CD8-positive, alpha-beta memory T cell (primary cell): Measurements from ENCODE around the gene MSANTD2. TPM values are rescaled to one million over a fixed set of nuclear protein-coding genes. Genes with fewer than 3 reads are reported as not detected.

Experiments used
- CTCF ChIA-PET: fragments of 350-600 bp; sonication (Branson Sonifier 250); formaldehyde crosslinking; loops from one replicate; lab custom pipeline; 2021; ENCODE audit warnings: antibody characterized with exemption; lab: Charles Lee
- POLR2A ChIA-PET: fragments of 350-600 bp; sonication (Branson Sonifier 250); formaldehyde crosslinking; loops from one replicate; lab custom pipeline; 2021; ENCODE audit warnings: antibody characterized with exemption; lab: Charles Lee
- DNase-seq, 5 donors: peaks; one replicate each; pipeline versions ENCODE4 v3.0.0 to v3.0.0-alpha.2; 2020 to 2022; ENCODE audit warnings: mixed read lengths in 1 of 5
- H3K27ac ChIP-seq: one replicate; pipeline ENCODE4 v1.7.0; 2013; ENCODE audit warnings: low read depth, mild to moderate bottlenecking, low read length, moderate library complexity
- H3K27me3 ChIP-seq: 2 replicates; pipeline ENCODE4 v1.7.0; 2013; ENCODE audit warnings: low read length, mild to moderate bottlenecking; ENCODE audit not compliant: insufficient read depth, poor library complexity, severe bottlenecking
- H3K36me3 ChIP-seq: 2 replicates; pipeline ENCODE4 v1.7.0; 2013; ENCODE audit warnings: mild to moderate bottlenecking, low read length, moderate library complexity; ENCODE audit not compliant: insufficient read depth
- H3K4me1 ChIP-seq: 2 replicates; pipeline ENCODE4 v1.7.0; 2013; ENCODE audit warnings: mild to moderate bottlenecking, low read length, moderate library complexity; ENCODE audit not compliant: insufficient read depth
- H3K4me3 ChIP-seq: 2 replicates; pipeline ENCODE4 v1.7.0; 2013; ENCODE audit warnings: mild to moderate bottlenecking, low read length
- H3K9me3 ChIP-seq: 2 replicates; pipeline ENCODE4 v1.7.0; 2013; ENCODE audit warnings: mild to moderate bottlenecking, low read length
- H3K27ac Mint-ChIP-seq, 8 donors: one replicate each; pipeline ENCODE4 v1.8.0; 2020 to 2021; ENCODE audit warnings: mixed read lengths in 8 of 8, mild to moderate bottlenecking in 6 of 8, inconsistent platforms in 3 of 8, moderate library complexity in 3 of 8
- H3K27me3 Mint-ChIP-seq, 2 donors: one replicate each; pipeline ENCODE4 v1.8.0; 2020 to 2021; ENCODE audit warnings: mixed read lengths in 2 of 2, mild to moderate bottlenecking in 1 of 2, moderate library complexity in 1 of 2
- H3K36me3 Mint-ChIP-seq, 3 donors: one replicate each; pipeline ENCODE4 v1.8.0; 2020 to 2021; ENCODE audit warnings: mixed read lengths in 3 of 3, inconsistent platforms in 1 of 3, mild to moderate bottlenecking in 1 of 3
- H3K4me1 Mint-ChIP-seq, 3 donors: one replicate each; pipeline ENCODE4 v1.8.0; 2020 to 2021; ENCODE audit warnings: mixed read lengths in 3 of 3, inconsistent platforms in 1 of 3, mild to moderate bottlenecking in 1 of 3
- H3K4me3 Mint-ChIP-seq, 7 donors: one replicate each; pipeline ENCODE4 v1.8.0; 2020 to 2021; ENCODE audit warnings: mixed read lengths in 7 of 7, mild to moderate bottlenecking in 6 of 7, moderate library complexity in 4 of 7, inconsistent platforms in 2 of 7
- H3K9me3 Mint-ChIP-seq, 5 donors: one replicate each; pipeline ENCODE4 v1.8.0; 2020 to 2022; ENCODE audit warnings: mixed read lengths in 5 of 5, mild to moderate bottlenecking in 3 of 5, moderate library complexity in 2 of 5, inconsistent platforms in 1 of 5
- polyA plus RNA-seq: library from polyadenylated mRNA; unstranded; fragments of 300-500 nt; fragmentation: Illumina TruSeq; gene quantifications from one replicate; pipeline ENCODE4 v1.2.3, GENCODE V29; 2021
- total RNA-seq, 2 experiments: library from RNA; stranded (reverse); gene quantifications; one replicate each; pipeline ENCODE4 v1.2.3, GENCODE V29; 2021

Gene MSANTD2
- total and polyA plus RNA-seq, 3 experiments from 2014 or later, result 4.4 to 13.2 (median 12.3) TPM

- Mint-ChIP-seq H3K36me3 (no peaks in the 10 kb centered on the region), H3K27me3 (peaks cover 42 to 54% of the 10 kb centered on the region in 2 donors), H3K9me3 (no peaks in the 10 kb centered on the region), H3K4me1 (peaks cover 9 to 26% (median 10%) of the 10 kb centered on the region in 3 donors), H3K27ac (peak overlapping the region in 1 of 8 donors; percentile 31), H3K4me3 (no peak overlapping the region)
- Histone ChIP-seq H3K9me3 (no peaks in the 10 kb centered on the region), H3K4me1 (peaks cover 22% of the 10 kb centered on the region), H3K27me3 (peaks cover 36% of the 10 kb centered on the region), H3K27ac (no peak overlapping the region), H3K36me3 (no peaks in the 10 kb centered on the region), H3K4me3 (no peak overlapping the region)
- POLR2A ChIA-PET, result no interaction called here
- CTCF ChIA-PET, result interaction anchor here (1.5 to 2.1 kb wide), 2 partner anchors 10 to 87 kb away, joined by 6 to 11 read pairs; no protein-coding TSS in a partner anchor
- DNase-seq, result no peak
Observed at GRCh38 chr11:124756033-124756752, 44.0 kb downstream of the MSANTD2 start.

- Mint-ChIP-seq H3K27me3 (peaks cover 37 to 43% of the 10 kb centered on the region in 2 donors), H3K27ac (no peak overlapping the region), H3K4me1 (peaks cover 9 to 15% (median 9%) of the 10 kb centered on the region in 3 donors), H3K4me3 (peak overlapping the region in 1 of 7 donors; percentile 2), H3K36me3 (no peaks in the 10 kb centered on the region), H3K9me3 (no peaks in the 10 kb centered on the region)
- ChIA-PET CTCF (interaction anchor here (0.7 to 3.5 kb wide), 4 partner anchors 8 to 81 kb away, joined by 3 to 26 read pairs (median 7); partner anchors contain the start of genes ESAM and SPA17), POLR2A (interaction anchor here (0.7 kb wide), 1 partner anchor 82 kb away, joined by 4 read pairs; no protein-coding TSS in a partner anchor)
- Histone ChIP-seq H3K36me3 (no peaks in the 10 kb centered on the region), H3K9me3 (no peaks in the 10 kb centered on the region), H3K27ac (no peak overlapping the region), H3K4me1 (peaks cover 17% of the 10 kb centered on the region), H3K4me3 (no peak overlapping the region), H3K27me3 (peaks cover 22% of the 10 kb centered on the region)
- no peak for DNase-seq
Observed at GRCh38 chr11:124754710-124755109, 45.5 kb downstream of the MSANTD2 start.

GRCh38 chr11:124754309-124754708, 45.9 kb downstream of the MSANTD2 start:
- peaks cover 18% of the 10 kb centered on the region for H3K27me3 ChIP-seq
- H3K4me1 Mint-ChIP-seq, result peaks cover 8 to 11% (median 9%) of the 10 kb centered on the region in 3 donors
- POLR2A ChIA-PET, result interaction anchor here (0.7 kb wide), 1 partner anchor 81 kb away, joined by 4 read pairs; no protein-coding TSS in a partner anchor

DNA sequence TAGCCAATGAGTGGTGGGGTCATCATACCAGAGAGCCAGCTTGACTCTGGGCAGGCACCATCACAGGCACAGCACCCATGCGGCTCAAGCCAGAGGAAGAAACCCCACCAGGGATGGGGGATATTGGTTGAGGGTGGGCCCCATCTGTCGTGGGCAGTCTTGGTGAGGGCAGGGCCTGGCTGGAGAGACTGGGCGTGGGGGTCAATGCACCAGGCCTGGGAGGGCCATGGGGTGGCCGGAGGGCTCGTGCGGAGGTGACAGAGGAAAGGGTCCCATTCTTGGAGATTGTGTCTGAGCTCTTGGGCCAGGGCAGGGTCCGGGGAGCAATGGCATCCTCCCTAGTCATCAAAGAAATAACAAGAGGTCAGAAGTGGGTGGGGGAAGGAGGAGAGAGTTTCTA, 46.6 kb downstream of the MSANTD2 start:
- no peaks in the 10 kb centered on the region for H3K9me3 ChIP-seq
- H3K27ac ChIP-seq, result no peak overlapping the region
- peaks cover 12% of the 10 kb centered on the region for H3K27me3 ChIP-seq
- Mint-ChIP-seq H3K27ac (no peak overlapping the region), H3K4me1 (peaks cover 5 to 6% (median 6%) of the 10 kb centered on the region in 3 donors), H3K36me3 (no peaks in the 10 kb centered on the region), H3K4me3 (no peak overlapping the region), H3K27me3 (peaks cover 33% of the 10 kb centered on the region in 2 donors), H3K9me3 (no peaks in the 10 kb centered on the region)
- H3K4me1 ChIP-seq, result peaks cover 6% of the 10 kb centered on the region
- H3K4me3 ChIP-seq, result no peak overlapping the region
- no peaks in the 10 kb centered on the region for H3K36me3 ChIP-seq
- no peak for DNase-seq
- POLR2A ChIA-PET, result no interaction called here
- CTCF ChIA-PET, result interaction anchor here (1.3 to 3.5 kb wide), 2 partner anchors 10 to 14 kb away, joined by 3 to 26 read pairs; partner anchors contain the start of genes ESAM and NRGN

More at GRCh38 chr11:124754309-124754708, 45.9 kb downstream of the MSANTD2 start:
- Mint-ChIP-seq H3K36me3 (no peaks in the 10 kb centered on the region), H3K4me3 (peak overlapping the region in 1 of 7 donors; percentile 8), H3K27me3 (peaks cover 35 to 40% of the 10 kb centered on the region in 2 donors), H3K27ac (no peak overlapping the region), H3K9me3 (no peaks in the 10 kb centered on the region)
- Histone ChIP-seq H3K4me1 (peaks cover 13% of the 10 kb centered on the region), H3K36me3 (no peaks in the 10 kb centered on the region), H3K4me3 (no peak overlapping the region), H3K27ac (no peak overlapping the region), H3K9me3 (no peaks in the 10 kb centered on the region)
- no peak for DNase-seq
- CTCF ChIA-PET, result interaction anchor here (0.7 to 3.5 kb wide), 4 partner anchors 8 to 80 kb away, joined by 3 to 26 read pairs (median 7); partner anchors contain the start of genes ESAM and SPA17

- Mint-ChIP-seq H3K9me3 (no peaks in the 10 kb centered on the region), H3K27me3 (peaks cover 29% of the 10 kb centered on the region in 2 donors), H3K27ac (no peak overlapping the region), H3K4me1 (peaks cover under 1 to 2% (median 1%) of the 10 kb centered on the region in 3 donors), H3K4me3 (no peak overlapping the region), H3K36me3 (no peaks in the 10 kb centered on the region)
- no peak overlapping the region for H3K4me3 ChIP-seq
- no peaks in the 10 kb centered on the region for H3K36me3 ChIP-seq
- CTCF ChIA-PET, result interaction anchor here (0.5 to 3.5 kb wide), 5 partner anchors 10 to 84 kb away, joined by 3 to 26 read pairs (median 4); partner anchors contain the start of genes ESAM, NRGN, SIAE and SPA17
- H3K9me3 ChIP-seq, result no peaks in the 10 kb centered on the region
- H3K4me1 ChIP-seq, result peaks cover 2% of the 10 kb centered on the region
- no peak overlapping the region for H3K27ac ChIP-seq
- no peak for DNase-seq
- H3K27me3 ChIP-seq, result peaks cover 7% of the 10 kb centered on the region
- POLR2A ChIA-PET, result no interaction called here
Observed at GRCh38 chr11:124753205-124753604, 47.0 kb downstream of the MSANTD2 start.

DNA sequence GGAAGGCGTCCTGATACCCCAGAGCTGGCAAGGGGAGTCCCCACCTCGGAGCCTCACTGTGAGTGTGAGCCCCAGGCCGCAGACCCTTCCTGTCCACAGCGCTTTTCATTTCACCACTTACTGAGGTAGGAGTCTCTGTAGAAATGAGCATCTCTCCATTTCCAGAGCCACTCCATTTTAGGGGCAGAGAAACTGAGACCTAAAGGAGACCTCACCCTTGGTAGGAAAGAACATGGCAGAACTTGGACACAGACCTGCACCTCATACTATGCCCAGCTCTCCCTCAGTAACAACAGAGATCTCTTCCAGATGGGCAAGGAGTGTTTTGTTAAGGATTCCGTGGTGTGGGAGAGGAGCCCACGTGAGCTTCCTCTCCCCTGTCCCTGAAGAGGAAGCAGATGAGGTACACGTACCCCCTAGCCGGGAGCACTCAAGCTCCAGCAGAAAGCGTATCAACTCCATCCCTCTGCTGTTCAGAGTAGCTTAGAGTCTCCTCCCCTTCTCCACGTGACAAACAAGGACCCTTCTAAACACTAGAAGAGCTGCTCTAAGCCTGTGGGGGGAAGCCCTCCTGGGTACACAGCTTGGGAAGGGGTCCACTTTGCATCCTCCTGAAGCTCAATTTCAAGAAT, 47.6 kb downstream of the MSANTD2 start:
- CTCF ChIA-PET, result interaction anchor here (0.5 to 3.5 kb wide), 6 partner anchors 11 to 83 kb away, joined by 3 to 26 read pairs (median 4); partner anchors contain the start of genes ESAM, NRGN, SIAE and SPA17
- H3K4me3 Mint-ChIP-seq, result peak overlapping the region in 2 of 7 donors; percentile 15 to 23

DNA sequence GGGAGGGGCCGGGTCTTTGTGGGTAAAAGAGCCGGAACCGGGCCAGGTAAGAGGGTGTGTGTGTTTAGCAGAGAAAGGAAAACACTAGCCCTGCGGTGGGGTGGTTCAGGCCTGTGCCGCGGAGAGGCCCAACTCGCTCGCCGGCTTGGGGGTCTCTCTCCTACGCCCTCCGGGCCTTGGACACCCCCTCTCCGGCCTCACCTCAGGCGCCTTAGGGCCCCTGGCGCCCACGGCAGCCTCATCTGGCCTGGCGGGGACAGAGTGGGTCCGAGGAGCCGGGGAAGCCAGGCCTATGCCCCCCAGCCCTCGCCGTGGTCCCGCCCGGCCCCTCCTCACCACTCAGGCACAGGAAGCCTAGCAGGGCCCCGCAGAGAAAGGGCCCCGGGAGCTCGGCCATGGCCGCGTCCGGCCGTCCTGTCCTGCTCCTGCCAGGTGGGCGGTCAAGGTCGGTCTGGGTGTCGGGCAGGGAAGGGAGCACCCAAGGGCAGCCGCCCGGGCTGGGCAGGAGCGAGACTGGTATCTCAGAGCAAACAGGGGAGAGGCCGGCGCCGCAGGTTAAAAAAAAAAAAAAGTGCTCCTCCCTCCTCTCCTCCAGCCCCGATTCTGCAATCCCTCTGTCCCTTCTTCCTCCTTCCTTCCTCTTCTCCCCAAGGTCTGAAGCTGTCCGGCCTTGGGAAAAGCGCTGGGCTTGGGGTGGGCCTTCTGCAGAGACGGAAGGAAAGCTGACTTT, 48.3 kb downstream of the MSANTD2 start, which contains the start of gene VSIG2:
Gene VSIG2 (minus strand): TSS at position 515 of the 730 bp plus-strand sequence. CDS start 118 bp downstream, at position 397.
- Histone ChIP-seq H3K4me1 (peaks cover 5% of the 10 kb centered on the region), H3K27me3 (no peaks in the 10 kb centered on the region), H3K4me3 (no peak within 1 kb of the TSS), H3K27ac (no peak within 1 kb of the TSS), H3K9me3 (no peaks in the 10 kb centered on the region), H3K36me3 (no peaks in the 10 kb centered on the region)
- H3K36me3 Mint-ChIP-seq, result no peaks in the 10 kb centered on the region
- no peak for DNase-seq
- H3K27ac Mint-ChIP-seq, result peak within 1 kb of the TSS in 3 of 8 donors; percentile 23 to 84 (median 48)
- peak within 1 kb of the TSS in 2 of 7 donors; percentile 15 to 23 for H3K4me3 Mint-ChIP-seq
- peaks cover 2 to 5% (median 4%) of the 10 kb centered on the region in 3 donors for H3K4me1 Mint-ChIP-seq
- no peaks in the 10 kb centered on the region for H3K9me3 Mint-ChIP-seq
- POLR2A ChIA-PET, result no interaction called here
- CTCF ChIA-PET, result interaction anchor here (1.1 to 3.5 kb wide), 3 partner anchors 12 to 82 kb away, joined by 3 to 26 read pairs (median 10); partner anchors contain the start of genes ESAM and NRGN
- peaks cover 16 to 19% of the 10 kb centered on the region in 2 donors for H3K27me3 Mint-ChIP-seq

More for the DNA sequence above, 47.6 kb downstream of the MSANTD2 start:
- peaks cover 23 to 26% of the 10 kb centered on the region in 2 donors for H3K27me3 Mint-ChIP-seq
- H3K4me3 ChIP-seq, result no peak overlapping the region
- no peaks in the 10 kb centered on the region for H3K4me1 Mint-ChIP-seq
- POLR2A ChIA-PET, result no interaction called here
- peak overlapping the region in 2 of 8 donors; percentile 23 to 48 for H3K27ac Mint-ChIP-seq
- DNase-seq, result no peak
- peaks cover 1% of the 10 kb centered on the region for H3K27me3 ChIP-seq
- H3K36me3 Mint-ChIP-seq, result no peaks in the 10 kb centered on the region
- H3K9me3 Mint-ChIP-seq, result no peaks in the 10 kb centered on the region
- H3K27ac ChIP-seq, result no peak overlapping the region
- no peaks in the 10 kb centered on the region for H3K36me3 ChIP-seq
- H3K9me3 ChIP-seq, result no peaks in the 10 kb centered on the region
- H3K4me1 ChIP-seq, result no peaks in the 10 kb centered on the region
